ENCODE data around the gene NOLC1. TPM values are rescaled to one million over a fixed set of nuclear protein-coding genes. Genes with fewer than 3 reads are reported as not detected.
A peak's percentile ranks its signal among the peaks of the same experiment; 100 is the strongest.

NOLC1 gene
- total and polyA plus RNA-seq, 2 experiments from 2014 or later, result 52.3 to 56.2 TPM

DNA sequence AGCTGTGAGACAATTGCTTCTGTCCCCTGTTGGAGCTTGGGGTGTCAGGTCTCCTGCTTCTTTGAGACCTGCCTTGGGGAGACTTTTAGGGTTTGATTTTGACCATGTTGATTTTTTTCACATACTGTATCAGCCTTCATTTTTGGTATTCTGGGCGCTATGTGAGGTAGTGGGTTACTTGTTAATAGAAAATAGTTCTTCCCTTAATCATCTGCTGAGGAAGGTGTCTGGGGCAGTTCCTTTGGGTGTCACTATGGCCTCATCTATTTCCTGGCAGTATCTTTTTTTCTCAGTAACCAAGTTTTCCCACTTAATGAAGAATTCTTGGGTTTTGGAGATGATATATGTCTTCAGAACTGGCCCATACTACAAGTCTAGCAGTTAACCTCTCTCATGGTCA is 4.6 kb upstream of the NOLC1 start:
- no peak for DNase-seq (ENCODE audit: low read depth in 1 of 2, low spot score in 1 of 2)
- H3K36me3 ChIP-seq, result peaks cover 38% of the 10 kb centered on the region

DNA sequence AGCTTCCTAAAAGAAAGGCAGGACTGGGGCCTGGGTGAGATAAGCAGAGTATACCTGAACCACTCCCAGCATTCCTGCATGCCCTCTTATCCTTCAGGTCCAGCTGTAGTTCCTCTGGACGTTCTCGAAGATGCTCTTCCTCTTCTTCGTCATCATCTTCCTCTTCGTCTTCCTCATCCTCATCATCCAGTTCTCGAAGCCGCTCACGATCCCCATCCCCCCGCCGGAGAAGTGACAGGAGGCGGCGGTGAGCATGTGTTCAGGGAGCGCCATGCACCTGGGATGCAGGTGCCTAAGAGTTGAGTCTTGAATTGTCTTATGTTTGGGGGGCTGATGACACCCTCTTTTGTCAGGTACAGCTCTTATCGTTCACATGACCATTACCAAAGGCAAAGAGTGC is 3.9 kb upstream of the NOLC1 start:
- H3K36me3 ChIP-seq, result peaks cover 36% of the 10 kb centered on the region

More for the DNA sequence above, 4.6 kb upstream of the NOLC1 start:
- no peaks in the 10 kb centered on the region for H3K9me3 ChIP-seq (ENCODE audit: low read depth)
- H3K27ac ChIP-seq, result no peak overlapping the region
- H3K4me3 ChIP-seq, result no peak overlapping the region
- TF ChIP-seq, protein P1, sequence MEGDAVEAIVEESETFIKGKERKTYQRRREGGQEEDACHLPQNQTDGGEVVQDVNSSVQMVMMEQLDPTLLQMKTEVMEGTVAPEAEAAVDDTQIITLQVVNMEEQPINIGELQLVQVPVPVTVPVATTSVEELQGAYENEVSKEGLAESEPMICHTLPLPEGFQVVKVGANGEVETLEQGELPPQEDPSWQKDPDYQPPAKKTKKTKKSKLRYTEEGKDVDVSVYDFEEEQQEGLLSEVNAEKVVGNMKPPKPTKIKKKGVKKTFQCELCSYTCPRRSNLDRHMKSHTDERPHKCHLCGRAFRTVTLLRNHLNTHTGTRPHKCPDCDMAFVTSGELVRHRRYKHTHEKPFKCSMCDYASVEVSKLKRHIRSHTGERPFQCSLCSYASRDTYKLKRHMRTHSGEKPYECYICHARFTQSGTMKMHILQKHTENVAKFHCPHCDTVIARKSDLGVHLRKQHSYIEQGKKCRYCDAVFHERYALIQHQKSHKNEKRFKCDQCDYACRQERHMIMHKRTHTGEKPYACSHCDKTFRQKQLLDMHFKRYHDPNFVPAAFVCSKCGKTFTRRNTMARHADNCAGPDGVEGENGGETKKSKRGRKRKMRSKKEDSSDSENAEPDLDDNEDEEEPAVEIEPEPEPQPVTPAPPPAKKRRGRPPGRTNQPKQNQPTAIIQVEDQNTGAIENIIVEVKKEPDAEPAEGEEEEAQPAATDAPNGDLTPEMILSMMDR (IDR thresholded peaks at IDR 0.05; ENCODE audit: low read depth, low read length), result no peak
- H3K27me3 ChIP-seq, result no peaks in the 10 kb centered on the region
- H3K4me1 ChIP-seq (ENCODE audit: low read depth), result no peaks in the 10 kb centered on the region

DNA sequence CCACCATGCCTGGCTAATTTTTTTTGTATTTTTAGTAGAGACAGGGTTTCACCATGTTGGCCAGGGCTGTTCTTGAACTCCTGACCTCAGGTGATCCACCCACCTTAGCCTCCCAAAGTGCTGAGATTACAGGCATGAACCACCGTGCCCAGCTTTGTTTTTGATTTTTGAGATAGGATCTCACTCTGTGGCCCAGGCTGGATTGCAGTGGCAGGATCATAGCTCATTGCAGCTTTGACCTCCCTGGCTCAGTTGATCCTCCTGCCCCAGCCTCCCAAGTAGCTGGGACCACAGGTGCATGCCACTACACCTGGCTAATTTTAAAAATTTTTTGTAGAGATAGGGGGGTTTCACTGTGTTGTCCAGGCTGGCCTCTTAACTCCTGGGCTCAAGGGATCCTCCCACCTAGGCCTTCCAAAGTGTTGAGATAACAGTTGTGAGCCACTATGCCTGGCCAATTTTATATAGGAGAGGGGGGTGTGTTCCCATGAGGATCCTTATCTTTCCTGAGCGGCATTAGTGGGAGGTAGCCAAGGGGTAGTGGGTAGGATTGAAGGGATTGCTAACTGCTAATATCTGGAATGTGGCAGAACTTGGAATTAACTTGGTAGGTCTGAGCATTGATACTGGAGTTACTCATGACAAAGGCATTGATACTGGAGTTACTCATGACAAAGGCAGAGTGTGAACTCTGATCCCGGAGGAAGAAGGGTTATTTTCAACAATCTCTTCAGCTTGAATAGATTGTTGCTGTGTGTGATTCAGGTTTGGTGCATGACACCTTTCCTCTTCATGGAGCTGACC is 1.0 kb upstream of the NOLC1 start:
- Histone ChIP-seq H3K27me3 (no peaks in the 10 kb centered on the region), H3K27ac (peak overlapping the region; percentile 59), H3K4me1 (ENCODE audit: low read depth) (peaks cover 2% of the 10 kb centered on the region), H3K36me3 (peaks cover 20% of the 10 kb centered on the region), H3K9me3 (ENCODE audit: low read depth) (no peaks in the 10 kb centered on the region), H3K4me3 (peak overlapping the region; percentile 93)
- DNase-seq (ENCODE audit: low read depth in 1 of 2, low spot score in 1 of 2), result peak in 1 of 2 donors; percentile 62
- TF ChIP-seq, protein P1 (IDR thresholded peaks at IDR 0.05; ENCODE audit: low read depth, low read length), result no peak

More for the DNA sequence above, 3.9 kb upstream of the NOLC1 start:
- H3K27me3 ChIP-seq, result no peaks in the 10 kb centered on the region
- no peaks in the 10 kb centered on the region for H3K9me3 ChIP-seq (ENCODE audit: low read depth)
- DNase-seq (ENCODE audit: low read depth in 1 of 2, low spot score in 1 of 2), result no peak
- TF ChIP-seq, protein P1 (IDR thresholded peaks at IDR 0.05; ENCODE audit: low read depth, low read length), result no peak
- H3K4me3 ChIP-seq, result no peak overlapping the region
- H3K4me1 ChIP-seq (ENCODE audit: low read depth), result no peaks in the 10 kb centered on the region
- no peak overlapping the region for H3K27ac ChIP-seq

DNA sequence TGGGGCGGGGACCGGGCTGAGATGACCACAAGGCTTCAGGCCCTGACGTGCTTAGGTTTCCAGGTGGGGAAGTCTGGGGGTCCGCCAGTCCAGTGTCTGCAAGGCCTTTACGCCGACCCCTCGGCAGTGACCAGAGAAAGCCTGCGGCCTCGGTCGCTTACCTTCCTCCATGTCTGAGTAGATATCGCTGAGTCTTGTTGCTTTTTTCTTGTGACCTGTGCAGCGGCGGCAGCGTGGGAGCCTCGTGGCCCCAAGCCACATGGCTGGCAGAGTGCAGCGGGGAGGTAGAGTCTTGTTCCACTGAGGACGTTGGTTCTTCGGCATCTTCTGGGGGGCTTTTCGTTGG is 329 bp downstream of the NOLC1 start:
- Histone ChIP-seq H3K4me1 (ENCODE audit: low read depth) (peaks cover 2% of the 10 kb centered on the region), H3K4me3 (peak overlapping the region; percentile 93), H3K36me3 (peaks cover 30% of the 10 kb centered on the region), H3K27ac (peak overlapping the region; percentile 88), H3K9me3 (ENCODE audit: low read depth) (no peaks in the 10 kb centered on the region), H3K27me3 (no peaks in the 10 kb centered on the region)
- TF ChIP-seq, protein P1 (IDR thresholded peaks at IDR 0.05; ENCODE audit: low read depth, low read length), result no peak
- peak; percentile 23 to 35 for DNase-seq (ENCODE audit: low read depth in 1 of 2, low spot score in 1 of 2)

DNA sequence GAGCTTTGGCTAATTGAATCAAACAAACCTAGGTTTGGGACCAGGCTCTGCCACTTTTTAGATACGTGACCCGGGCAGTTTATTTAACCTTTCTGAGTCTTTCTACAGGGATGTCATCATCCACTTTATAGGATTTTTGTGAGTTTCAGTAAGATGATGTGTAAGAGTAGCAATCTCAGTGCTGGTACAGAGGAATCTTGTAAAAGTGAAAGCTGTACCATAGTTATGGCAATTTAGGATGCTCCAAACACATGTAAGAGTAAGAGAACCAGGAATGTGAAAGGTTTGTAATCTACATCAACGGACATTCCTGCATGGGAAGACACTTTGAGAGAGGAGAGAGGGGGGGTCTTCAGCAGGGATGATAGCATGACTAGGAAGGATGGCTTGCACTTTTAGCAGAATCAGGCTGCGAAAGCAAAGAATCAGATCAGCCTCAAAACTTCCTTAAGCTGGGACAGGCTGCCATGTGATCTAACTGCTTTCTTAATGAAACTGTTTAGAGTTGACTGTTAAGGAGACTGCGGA is 968 bp downstream of the NOLC1 start:
- H3K36me3 ChIP-seq, result peaks cover 36% of the 10 kb centered on the region
- H3K4me3 ChIP-seq, result peak overlapping the region; percentile 93
- H3K27me3 ChIP-seq, result no peaks in the 10 kb centered on the region
- TF ChIP-seq, protein P1 (IDR thresholded peaks at IDR 0.05; ENCODE audit: low read depth, low read length), result no peak
- peaks cover 2% of the 10 kb centered on the region for H3K4me1 ChIP-seq (ENCODE audit: low read depth)
- H3K27ac ChIP-seq, result peak overlapping the region; percentile 88
- no peaks in the 10 kb centered on the region for H3K9me3 ChIP-seq (ENCODE audit: low read depth)
- peak in 1 of 2 donors; percentile 5 for DNase-seq (ENCODE audit: low read depth in 1 of 2, low spot score in 1 of 2)

Data from cardiac muscle cell (in vitro differentiated cells and primary cell).